HG03025 (cell line): ENCODE data around the gene CFAP74.
"Not testable (repeated sequence)": the region's sequence is repeated elsewhere in the genome, so short reads cannot be mapped to it uniquely, and the experiment has no call there.

Experiments used
- ATAC-seq: cut with Tn5 transposase; IDR thresholded peaks from one replicate; pipeline ENCODE4 v1.9.1; 2021; ENCODE audit warnings: mild to moderate bottlenecking, moderate library complexity; ENCODE audit not compliant: unreplicated experiment, low FRiP score

CFAP74 gene

GRCh38 chr1:1938276-1938573 is 65.4 kb downstream of the CFAP74 start:
- no peak for ATAC-seq

- ATAC-seq = no peak
Measured at GRCh38 chr1:1937549-1938275, 65.9 kb downstream of the CFAP74 start.

GRCh38 chr1:1937061-1937460 is 66.5 kb downstream of the CFAP74 start:
- ATAC-seq = no peak

DNA sequence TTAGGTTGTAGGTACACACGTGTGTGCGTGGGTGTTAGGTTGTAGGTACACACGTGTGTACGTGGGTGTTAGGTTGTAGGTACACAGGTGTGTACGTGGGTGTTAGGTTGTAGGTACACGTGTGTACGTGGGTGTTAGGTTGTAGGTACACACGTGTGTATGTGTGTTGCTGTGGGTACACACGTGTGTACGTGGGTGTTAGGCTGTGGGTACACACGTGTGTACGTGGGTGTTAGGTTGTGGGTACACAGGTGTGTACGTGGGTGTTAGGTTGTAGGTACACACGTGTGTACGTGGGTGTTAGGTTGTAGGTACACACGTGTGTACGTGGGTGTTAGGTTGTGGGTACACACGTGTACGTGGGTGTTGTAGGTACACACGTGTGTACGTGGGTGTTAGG is 68.7 kb downstream of the CFAP74 start:
- not testable (repeated sequence) for ATAC-seq

DNA sequence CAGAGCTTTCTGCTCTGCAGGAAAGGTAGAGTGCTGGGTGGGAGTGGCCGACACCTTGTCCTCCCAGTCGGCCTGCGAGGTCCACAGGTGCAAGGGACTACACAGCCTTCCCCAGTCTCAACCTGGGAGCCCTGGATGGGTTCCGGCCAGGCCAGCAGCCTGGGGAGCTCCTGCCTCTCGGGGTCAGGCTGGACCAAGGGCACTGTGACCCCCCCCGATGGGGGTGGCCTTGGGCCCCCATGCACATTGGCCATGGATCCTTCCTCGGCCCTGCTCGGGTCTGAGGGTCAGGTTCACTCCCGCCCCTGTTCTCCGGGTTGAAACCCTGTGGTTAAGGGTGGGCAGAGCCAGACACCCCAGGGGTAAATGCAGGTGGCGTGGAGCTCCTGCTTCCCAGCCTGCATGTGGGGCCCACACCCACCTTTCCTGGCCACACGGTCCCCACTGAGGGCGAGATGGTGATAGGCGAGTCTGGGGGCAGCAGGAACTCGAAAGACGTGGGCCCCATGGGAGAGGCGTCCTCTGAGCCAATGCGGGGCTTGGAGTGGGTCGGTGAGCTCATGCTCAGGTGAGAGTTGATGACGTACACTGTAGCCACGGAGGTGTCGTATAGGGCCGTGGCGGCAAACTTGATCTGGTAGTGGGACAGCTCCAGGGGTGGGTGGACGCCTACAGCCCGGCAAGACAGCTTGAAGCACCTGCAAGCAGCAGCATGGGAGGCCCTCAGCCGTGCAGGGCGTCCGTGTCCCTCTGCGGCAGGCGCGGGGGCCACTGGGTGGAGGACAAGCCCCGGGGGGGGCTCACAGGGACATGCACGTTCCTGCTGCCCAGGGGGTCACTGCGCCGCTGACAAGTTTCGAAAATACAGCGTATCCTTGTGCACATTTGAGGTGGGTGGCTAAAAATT is 73.7 kb downstream of the CFAP74 start:
- ATAC-seq = no peak

DNA sequence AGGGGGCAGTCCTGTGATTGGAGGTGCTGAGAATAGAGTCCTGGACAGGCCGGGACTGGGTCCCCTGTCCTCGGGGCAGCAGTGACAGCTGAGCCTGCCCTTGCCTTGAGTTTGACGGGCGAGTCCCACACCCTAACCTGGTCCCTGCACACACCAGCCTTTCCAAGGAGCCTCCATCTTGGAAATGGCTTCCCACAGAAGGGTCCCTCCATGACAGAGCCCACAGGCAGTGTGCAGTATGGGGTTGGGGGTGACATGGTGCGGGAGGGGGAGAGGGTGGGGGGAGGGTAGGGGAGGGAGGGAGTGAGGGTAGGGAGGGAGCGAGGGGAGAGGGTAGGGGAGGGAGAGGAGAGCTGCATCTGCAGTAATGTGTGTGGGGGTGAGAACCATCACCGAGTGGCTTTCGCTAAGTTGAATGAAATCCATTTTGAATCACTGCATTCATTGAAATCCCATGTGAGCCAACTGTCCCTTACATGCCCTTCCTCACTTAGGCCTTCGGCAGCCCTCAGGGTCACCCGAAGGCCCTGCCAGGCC is 74.4 kb downstream of the CFAP74 start:
- ATAC-seq = no peak

GRCh38 chr1:1928231-1929101 is 75.1 kb downstream of the CFAP74 start:
- no peak for ATAC-seq

GRCh38 chr1:1927751-1928150 is 75.8 kb downstream of the CFAP74 start:
- no peak for ATAC-seq

DNA sequence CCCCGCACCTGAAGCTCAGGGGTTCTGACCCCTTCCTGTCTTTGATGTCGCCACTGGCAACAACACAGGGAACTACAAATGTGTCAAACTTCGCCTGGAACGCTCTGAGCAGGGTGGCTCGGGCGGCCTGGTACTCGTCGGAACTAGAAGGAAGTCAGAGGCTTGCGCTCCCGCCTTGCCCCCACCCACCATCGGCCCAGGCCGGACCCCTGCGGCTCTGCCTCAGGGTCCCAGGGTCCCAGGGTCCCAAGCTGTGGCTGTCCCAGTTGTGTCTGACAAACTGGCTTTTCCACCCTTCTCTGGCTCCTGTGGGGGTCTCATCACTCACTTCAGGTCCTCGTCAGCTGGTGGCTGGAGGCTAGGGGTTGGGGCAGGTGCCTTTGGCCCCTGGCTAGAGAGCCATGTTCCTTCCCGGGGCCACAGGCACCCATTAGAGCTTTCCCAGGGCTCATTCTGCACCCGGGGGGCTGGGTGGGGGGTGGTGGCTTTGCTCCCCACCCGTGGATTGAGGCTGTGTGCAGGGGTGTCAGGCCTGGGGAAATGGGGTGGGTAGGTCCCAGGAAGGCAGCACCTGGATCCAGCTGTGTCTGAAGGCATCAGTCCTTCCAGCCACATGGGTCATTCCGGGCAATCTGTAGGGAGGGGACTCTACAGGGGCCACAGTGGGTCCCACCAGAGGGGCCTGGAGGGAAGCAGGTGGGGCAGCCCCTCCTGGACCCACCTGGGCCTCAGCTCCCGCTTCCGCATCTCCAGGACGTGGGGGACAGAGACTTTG is 76.5 kb downstream of the CFAP74 start:
- no peak for ATAC-seq

DNA sequence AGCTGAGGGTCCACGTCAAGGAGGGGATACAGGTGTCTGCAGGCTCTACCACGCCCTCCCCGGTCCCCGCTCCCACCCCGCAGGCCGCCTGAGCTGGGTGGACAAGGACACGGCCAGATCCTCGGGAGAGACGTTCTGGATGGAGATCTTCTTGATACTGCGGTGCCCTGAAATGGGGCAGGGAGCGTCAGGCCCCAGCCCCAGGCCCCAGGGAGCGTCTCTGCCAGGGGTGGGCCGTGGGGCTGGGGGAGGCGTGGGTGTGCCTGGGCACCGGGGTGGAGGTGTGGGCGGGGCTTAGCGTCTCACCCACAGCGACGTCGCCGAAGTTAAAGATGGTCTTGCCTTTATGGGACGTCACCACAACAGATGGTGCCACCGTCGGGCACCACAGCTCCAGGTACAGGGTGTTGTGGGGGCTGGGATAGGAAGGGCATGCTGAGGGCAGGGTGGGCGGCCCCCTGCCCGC is 77.2 kb downstream of the CFAP74 start:
- ATAC-seq = no peak

DNA sequence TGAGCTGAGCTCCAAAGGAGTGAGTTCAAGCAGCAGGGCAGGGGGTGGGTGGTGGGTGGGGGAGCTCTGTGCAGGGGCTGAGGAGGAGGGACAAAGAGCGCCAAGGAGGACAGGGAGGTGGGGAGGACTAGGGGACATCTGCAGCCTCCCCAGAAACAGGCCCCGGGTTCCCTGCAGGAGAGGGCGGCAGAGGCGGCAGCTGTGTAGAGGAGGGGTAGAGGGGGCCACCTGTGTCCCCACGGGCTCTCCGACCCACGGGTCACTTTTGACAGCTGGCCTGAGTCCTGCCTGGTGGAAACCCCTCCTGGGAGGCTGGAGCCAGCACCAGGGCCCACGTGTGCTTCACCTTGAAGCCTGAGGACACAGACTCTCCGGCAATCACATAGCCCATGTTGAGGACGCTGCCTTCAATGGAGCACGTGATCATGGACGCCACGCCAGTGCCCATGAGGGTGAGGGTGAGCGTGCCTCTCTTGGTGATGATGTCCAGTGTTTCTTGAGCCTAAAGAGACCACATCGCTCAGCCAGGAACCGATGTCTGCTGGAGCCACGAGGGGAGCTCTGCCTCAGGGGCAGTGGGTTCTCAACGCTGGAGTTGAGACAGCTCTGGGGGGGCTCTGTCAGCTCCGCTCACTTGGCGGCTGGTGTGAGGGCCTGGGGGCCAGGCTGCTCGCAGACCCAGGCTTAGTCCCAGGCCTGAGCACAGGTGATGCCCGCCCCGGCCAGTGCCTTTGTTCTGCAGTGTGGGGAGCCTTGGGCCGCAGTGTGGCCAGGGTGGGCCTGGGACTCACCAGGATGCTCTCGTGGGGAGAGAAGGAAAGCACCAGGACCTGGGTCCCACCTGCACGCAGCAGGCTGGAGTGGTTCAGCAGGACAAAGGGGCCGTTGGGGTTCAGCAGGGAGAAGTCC is 77.9 kb downstream of the CFAP74 start:
- ATAC-seq = no peak

DNA sequence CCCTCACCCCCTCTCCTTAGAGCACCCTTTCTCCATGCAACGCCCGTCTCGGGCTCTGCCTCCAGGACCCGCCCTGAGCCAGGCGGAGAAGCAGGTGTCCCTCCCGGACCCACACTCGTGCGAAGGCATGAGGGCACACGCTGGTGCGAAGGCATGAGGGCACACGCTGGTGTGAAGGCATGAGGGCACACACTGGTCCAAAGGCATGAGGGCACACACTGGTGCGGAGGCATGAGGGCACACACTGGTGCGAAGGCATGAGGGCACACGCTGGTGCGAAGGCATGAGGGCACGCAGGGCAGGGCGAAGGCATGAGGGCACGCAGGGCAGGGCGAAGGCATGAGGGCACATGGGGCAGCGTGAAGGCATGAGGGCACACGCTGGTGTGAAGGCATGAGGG is 78.7 kb downstream of the CFAP74 start:
- no peak for ATAC-seq

- no peak for ATAC-seq
Measured at GRCh38 chr1:1924386-1924785, 79.2 kb downstream of the CFAP74 start.

DNA sequence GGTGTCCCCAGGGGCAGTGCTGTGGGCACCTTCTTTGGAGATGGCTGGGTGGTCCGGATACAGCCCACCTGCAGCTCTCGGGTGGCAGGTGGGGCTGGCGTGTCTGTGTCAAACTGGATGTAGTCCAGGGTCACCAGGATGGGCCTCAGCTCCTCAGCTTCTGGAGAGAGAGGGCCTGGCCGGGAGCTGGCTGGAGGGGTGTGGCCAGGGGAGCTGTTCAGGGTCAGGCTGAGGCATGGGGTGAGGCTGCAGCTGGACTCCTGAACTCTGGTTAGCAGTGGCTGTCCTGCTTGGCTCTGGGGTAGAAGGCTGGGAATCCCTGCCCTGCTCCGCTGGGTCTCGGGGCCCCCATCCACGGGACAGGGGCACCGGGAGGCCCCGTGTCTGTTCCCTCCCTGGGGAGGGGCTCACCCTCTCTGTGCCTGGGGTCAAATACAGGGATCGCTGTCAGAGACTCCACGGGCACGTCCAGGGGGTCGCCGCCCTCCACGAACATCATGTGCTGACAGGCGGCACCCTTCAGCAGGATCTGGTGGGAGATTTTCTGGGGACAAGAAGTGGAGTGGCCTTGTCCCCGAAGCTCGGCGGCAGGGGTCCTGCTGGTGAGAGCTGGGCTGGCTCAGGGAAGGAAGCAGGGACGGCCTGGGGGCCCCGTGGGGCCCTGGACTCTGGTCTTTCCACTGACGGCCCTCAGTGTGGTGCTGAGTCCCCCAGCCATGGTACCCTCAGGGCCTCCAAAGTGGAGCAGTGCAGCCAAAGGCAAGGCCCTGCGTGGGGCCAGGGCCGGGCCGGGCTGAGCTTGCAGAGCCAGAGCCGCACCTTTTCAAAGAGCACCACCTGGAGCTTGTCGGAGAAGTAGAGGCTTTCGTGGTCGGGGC is 80.4 kb downstream of the CFAP74 start:
- ATAC-seq = no peak

- no peak for ATAC-seq
Measured at GRCh38 chr1:1922702-1922955, 81.0 kb downstream of the CFAP74 start.

DNA sequence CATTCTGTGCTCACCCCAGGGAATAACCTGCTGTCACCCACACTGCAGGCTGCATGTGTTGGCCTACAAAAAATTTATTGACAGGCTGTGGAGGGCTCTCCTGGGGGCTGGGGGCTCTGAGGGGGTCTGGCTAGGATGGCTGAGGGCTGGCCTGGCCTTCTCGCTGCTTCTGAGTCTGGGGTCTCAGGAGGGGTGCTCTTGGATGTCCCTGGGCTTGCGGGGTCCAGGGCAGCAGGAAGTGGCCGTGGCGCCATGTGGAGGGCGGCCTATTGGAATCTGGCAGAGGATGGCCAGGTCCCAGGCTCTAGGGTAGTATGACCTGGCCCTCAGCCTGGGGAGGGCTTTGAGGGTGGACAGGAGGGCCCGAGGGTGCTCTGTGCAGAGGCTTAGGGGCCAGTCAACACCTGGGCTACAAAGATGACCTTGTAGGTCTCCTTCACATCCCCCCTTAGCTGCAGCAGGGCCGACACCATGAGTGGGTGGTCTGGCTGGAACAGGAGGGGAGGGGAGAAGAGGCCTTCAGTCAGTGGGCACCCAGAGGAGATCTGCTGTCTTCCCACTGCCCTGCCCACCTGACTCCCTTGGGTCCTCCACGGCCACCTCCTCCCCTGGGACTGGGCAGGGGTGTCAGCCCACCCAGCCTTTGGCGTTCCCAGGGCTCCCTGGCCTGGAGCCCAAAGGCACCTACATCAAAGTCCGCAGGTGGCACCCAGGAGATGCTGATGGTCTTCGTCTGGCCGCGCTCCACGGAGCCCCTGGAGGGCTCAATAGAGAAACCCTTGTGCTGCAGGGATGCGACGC is 81.5 kb downstream of the CFAP74 start:
- no peak for ATAC-seq

DNA sequence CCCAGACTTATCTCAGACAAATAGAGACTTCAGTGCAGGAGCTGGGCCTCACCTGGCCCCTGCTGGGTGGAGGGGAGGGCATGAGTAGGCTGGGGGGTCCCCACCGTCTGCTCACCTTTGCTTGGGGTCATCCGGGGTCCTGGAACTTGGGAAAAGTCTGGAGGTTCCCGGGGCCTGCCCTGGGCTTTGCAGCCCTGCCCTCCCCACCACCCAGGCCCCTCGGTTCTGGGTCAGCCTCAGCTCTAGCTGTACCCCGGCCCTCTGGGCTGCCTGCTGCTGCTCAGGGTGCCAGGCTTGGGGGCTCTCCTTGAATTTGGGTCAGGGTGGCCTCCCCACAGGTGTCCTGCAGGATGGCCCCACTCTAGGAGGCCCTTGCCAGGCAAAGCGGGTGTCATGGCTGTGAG is 82.1 kb downstream of the CFAP74 start:
- no peak for ATAC-seq
